ENCODE results near the gene GPC6.

GRCh38 chr13:94249512-94249911 lies 1022.9 kb downstream of the GPC6 start:
- TF ChIP-seq ATF3 (IDR thresholded peaks at IDR 0.05) (no peak), CTCF (IDR thresholded peaks at IDR 0.05 in 2 of 3, conservative IDR thresholded peaks at IDR 0.05 in 1 of 3; ENCODE audit: borderline replicate concordance in 1 of 3, insufficient read depth in 1 of 3, low read depth in 2 of 3, low read length in 2 of 3) (no peak)
